ENCODE results near the gene FSTL1.

DNA sequence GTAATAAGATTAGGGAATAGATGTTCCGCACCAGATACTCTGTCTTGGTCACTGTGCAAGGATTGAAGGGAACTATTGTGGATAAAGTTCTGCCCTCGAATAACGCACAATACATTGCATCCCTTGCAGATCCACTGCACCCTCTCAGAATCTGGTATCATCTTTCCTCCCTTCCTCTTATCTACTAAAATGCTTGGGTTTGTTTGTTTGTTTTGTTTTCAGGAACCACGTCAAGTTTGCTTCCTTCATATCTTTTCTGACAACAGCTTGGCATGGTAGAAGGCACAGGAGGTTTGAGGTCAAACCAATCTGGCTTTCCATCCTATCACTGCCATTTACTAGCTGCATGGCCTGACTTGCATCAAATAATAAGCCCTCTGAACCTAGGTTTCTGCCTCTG, 2.0 kb upstream of the FSTL1 start:
- TF ChIP-seq EZH2 (IDR thresholded peaks at IDR 0.05; ENCODE audit: borderline replicate concordance, low read length) = no peak
- TF ChIP-seq, protein P1, sequence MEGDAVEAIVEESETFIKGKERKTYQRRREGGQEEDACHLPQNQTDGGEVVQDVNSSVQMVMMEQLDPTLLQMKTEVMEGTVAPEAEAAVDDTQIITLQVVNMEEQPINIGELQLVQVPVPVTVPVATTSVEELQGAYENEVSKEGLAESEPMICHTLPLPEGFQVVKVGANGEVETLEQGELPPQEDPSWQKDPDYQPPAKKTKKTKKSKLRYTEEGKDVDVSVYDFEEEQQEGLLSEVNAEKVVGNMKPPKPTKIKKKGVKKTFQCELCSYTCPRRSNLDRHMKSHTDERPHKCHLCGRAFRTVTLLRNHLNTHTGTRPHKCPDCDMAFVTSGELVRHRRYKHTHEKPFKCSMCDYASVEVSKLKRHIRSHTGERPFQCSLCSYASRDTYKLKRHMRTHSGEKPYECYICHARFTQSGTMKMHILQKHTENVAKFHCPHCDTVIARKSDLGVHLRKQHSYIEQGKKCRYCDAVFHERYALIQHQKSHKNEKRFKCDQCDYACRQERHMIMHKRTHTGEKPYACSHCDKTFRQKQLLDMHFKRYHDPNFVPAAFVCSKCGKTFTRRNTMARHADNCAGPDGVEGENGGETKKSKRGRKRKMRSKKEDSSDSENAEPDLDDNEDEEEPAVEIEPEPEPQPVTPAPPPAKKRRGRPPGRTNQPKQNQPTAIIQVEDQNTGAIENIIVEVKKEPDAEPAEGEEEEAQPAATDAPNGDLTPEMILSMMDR (IDR thresholded peaks at IDR 0.05; ENCODE audit: low read length) = no peak

Data from OCI-LY1 (cell line).